Skeletal muscle tissue (tissue), 4 donors: ENCODE results near the gene PCGF2. TPM values are rescaled to one million over a fixed set of nuclear protein-coding genes. Genes with fewer than 3 reads are reported as not detected.

Source experiments
- H3K27ac ChIP-seq: one replicate; pipeline ENCODE4 v1.7.0; 2013; ENCODE audit warnings: mild to moderate bottlenecking, low read depth, low read length, inconsistent platforms
- H3K27me3 ChIP-seq, 3 donors: one replicate each; pipeline ENCODE4 v1.7.0; 2013; ENCODE audit warnings: low read length in 3 of 3; ENCODE audit not compliant: control insufficient read depth in 3 of 3, insufficient read depth in 3 of 3
- H3K36me3 ChIP-seq, 3 donors: one replicate each; pipeline ENCODE4 v1.7.0; 2013; ENCODE audit warnings: low read length in 3 of 3; ENCODE audit not compliant: control insufficient read depth in 3 of 3, insufficient read depth in 3 of 3
- H3K4me1 ChIP-seq, 3 donors: one replicate each; pipeline ENCODE4 v1.7.0; 2013; ENCODE audit warnings: low read length in 3 of 3, mild to moderate bottlenecking in 3 of 3; ENCODE audit not compliant: control insufficient read depth in 3 of 3, insufficient read depth in 3 of 3
- H3K4me3 ChIP-seq, 3 donors: one replicate each; pipeline ENCODE4 v1.7.0; 2013; ENCODE audit warnings: low read length in 3 of 3
- H3K9ac ChIP-seq, 3 donors: one replicate each; pipeline ENCODE4 v1.7.0; 2013; ENCODE audit warnings: low read length in 3 of 3, mild to moderate bottlenecking in 3 of 3, moderate library complexity in 2 of 3, low read depth in 1 of 3
- H3K9me3 ChIP-seq, 3 donors: one replicate each; pipeline ENCODE4 v1.7.0; 2013; ENCODE audit warnings: low read length in 3 of 3; ENCODE audit not compliant: control insufficient read depth in 3 of 3
- total RNA-seq: library from RNA; depleted of rRNA; stranded (reverse); fragments of >200 nt; gene quantifications from one replicate; pipeline ENCODE4 v1.2.3, GENCODE V29; 2014
- donor health status: Osteomylitis.

The PCGF2 gene
- total RNA-seq, 1 donor from 2014 or later = 3.1 TPM

DNA sequence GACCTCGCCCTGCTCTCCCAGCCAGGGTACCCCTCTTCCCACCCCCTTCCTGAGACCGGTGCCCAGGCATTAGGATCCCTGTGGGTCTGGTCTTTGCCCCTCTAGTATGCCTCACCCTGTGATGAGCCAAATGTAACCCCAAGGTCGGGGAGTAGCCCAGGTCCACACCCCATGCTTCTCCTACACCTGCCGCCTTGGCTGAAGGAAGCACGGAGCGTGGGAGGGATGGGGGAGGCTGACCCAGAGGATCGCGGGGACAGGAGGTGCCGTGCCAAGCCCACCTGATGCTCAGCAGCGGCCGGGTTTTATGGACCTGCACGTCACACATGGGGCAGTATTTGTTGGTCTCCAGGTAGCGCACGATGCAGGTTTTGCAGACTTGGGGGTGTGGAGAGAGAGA is 8.8 kb downstream of the PCGF2 start:
- Histone ChIP-seq H3K4me3 (no peak overlapping the region), H3K9ac (no peak overlapping the region), H3K4me1 (peaks cover 27 to 37% (median 31%) of the 10 kb centered on the region in 3 donors), H3K36me3 (peaks cover under 1 to 18% (median 16%) of the 10 kb centered on the region in 3 donors), H3K27ac (no peak overlapping the region), H3K27me3 (peaks cover 8 to 19% (median 9%) of the 10 kb centered on the region in 3 donors), H3K9me3 (no peaks in the 10 kb centered on the region)

DNA sequence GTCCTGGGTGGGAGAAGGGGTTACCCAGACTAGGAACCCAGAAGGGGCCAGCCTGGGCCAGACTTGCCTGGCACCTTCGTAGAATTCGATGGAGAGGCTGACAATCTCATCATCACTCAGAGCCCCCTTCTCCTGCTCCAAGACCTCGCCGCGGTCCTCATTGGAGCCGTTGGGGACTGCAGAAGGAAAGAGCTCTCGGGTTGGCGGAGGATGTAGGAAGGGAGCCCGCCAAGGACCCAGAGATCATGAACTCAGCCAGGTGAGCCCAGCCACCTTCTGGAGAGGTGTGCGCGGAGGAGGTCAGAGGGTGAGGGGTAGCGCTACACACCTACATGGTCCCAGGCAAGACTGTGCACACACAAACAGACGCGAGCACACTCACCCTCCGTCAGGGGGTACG is 9.4 kb downstream of the PCGF2 start:
- Histone ChIP-seq H3K27me3 (peaks cover 8 to 19% (median 9%) of the 10 kb centered on the region in 3 donors), H3K36me3 (peaks cover 6 to 23% (median 21%) of the 10 kb centered on the region in 3 donors), H3K4me1 (peaks cover 27 to 37% (median 31%) of the 10 kb centered on the region in 3 donors)

DNA sequence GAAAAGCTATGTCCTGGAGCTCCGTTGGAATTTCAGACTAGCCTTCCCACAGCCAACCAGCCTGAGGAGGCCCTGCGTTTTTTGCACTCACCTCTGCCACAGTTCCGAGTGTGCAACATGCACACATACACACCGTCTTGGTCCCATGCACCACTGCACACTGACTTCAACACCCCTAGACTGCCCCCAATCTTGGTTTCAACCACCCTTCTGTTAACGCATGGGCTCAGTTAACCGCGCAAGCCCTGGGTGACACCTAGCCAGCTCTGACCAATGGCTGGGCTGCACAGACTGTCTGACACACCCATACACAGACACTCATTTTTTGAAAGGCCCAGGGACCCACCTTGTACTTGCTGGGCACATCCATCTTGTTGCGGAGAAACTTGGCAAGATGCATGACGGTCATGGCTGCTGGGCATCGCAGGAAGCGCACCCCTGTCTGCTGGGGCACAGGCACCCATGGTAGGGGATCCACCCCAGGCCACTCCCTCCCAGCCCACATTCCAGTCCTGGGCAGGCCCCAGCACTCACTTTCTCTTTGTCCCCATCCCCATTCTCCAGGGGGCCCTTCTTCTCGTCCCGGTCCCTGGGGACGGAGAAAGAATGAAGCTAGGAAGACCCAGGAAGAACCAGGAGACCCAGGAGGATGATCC is 10.0 kb downstream of the PCGF2 start:
- Histone ChIP-seq H3K4me1 (peaks cover 27 to 33% (median 31%) of the 10 kb centered on the region in 3 donors), H3K36me3 (peaks cover 12 to 27% (median 26%) of the 10 kb centered on the region in 3 donors), H3K9me3 (no peaks in the 10 kb centered on the region)

More for the DNA sequence above, 9.4 kb downstream of the PCGF2 start:
- no peak overlapping the region for H3K4me3 ChIP-seq
- H3K27ac ChIP-seq = no peak overlapping the region
- H3K9me3 ChIP-seq = no peaks in the 10 kb centered on the region
- no peak overlapping the region for H3K9ac ChIP-seq

DNA sequence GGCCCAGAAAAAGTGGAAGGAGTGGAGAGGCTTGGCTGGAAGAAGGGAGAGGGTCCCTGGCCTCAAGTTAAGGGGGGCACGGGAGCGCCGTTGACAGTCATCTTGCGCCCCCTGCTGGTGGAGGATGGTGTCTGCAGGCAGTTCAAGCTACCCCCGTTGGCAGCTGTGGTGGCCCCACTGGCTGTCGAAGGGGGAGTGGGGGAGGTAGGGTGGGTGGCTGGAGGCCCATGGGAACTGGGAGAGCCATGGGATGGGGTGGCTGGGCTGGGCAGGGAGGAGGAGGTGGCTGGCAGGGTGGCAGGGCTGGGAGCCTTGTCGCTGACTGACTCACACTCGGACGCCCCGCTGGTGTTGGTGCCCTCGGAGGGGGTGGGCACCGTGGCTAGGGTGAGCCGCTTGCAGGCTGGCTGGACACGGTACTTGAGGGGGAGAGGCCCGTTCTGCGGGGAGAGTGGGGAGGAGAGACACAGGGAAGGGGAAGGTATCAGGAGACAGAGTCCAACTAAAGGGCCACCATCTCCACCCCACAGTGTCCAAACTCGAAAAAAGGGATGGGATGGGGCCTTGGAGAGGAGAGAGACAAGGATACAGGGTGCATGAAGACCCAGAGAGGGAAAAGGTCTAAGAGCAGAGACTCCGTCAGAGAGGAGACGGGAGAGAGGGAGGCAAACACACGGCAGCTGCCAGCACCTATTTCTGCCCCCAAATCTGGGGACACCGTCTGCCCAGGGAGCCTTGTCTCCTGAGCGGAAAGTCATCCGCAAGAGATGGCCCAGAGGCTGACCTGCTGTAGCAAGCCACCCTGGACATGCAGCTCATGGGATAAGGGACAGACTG is 12.8 kb downstream of the PCGF2 start:
- H3K27ac ChIP-seq = no peak overlapping the region
- no peaks in the 10 kb centered on the region for H3K9me3 ChIP-seq
- H3K36me3 ChIP-seq = peaks cover 13 to 34% (median 33%) of the 10 kb centered on the region in 3 donors
- peak overlapping the region in 1 of 3 donors; percentile 6 for H3K4me3 ChIP-seq
- H3K9ac ChIP-seq = peak overlapping the region in 1 of 3 donors; percentile 54
- peaks cover 24 to 35% (median 35%) of the 10 kb centered on the region in 3 donors for H3K4me1 ChIP-seq
- peaks cover 8 to 19% (median 9%) of the 10 kb centered on the region in 3 donors for H3K27me3 ChIP-seq

More for the DNA sequence above, 10.0 kb downstream of the PCGF2 start:
- no peak overlapping the region for H3K4me3 ChIP-seq
- H3K27me3 ChIP-seq = peaks cover 8 to 19% (median 9%) of the 10 kb centered on the region in 3 donors
- no peak overlapping the region for H3K9ac ChIP-seq
- no peak overlapping the region for H3K27ac ChIP-seq

DNA sequence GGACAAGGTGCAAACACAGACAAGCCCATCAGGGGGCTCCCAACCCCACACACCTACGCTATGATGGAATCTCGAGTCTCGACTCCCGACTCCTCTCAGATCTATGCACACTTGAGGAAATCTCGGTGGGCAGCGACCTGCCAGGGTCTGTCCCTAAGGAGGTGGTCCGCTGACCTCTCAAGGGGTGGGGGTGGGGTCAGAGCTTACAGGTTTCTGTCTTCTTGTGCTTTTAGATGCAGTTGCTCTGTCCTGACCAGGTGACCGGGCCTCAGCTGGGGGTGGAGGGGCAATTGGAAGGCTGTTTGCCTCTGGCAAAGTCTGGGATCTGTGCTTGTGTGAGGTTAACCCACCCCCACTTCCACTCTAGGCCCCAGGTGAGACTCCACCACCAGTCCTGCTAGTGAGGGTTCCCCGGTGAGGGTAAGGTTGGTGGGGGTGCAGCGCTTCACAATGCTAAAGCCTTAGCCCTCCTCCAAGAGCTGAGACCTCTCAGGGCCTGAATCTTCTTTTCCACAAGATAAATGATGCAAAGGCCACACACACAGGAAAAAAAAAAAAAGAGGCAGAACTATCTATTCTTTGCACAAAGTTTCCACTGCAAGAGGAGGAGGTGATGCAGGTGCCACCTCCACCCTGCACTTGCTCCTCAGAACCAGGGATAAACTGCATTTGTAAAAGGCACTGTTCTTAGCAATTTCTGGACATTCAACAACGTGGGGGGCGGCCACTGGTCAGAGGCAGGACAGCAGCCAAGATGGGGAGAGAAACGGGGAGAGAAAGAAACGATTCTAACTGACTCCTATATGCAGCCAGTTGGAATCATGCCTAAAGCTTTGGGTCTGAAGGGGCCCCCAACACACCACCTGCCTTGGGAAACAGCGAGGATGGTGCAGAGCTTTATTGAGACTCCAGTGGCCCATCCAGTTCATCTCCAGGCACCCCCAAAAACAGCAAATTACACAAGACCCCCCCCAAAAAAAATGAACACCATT is 13.9 kb downstream of the PCGF2 start:
- Histone ChIP-seq H3K9ac (peak overlapping the region in 1 of 3 donors; percentile 8), H3K27me3 (peaks cover under 1 to 12% (median 7%) of the 10 kb centered on the region in 3 donors), H3K9me3 (no peaks in the 10 kb centered on the region), H3K4me3 (no peak overlapping the region), H3K4me1 (peaks cover 24 to 41% (median 35%) of the 10 kb centered on the region in 3 donors), H3K36me3 (peaks cover 13 to 30% (median 29%) of the 10 kb centered on the region in 3 donors), H3K27ac (no peak overlapping the region)

DNA sequence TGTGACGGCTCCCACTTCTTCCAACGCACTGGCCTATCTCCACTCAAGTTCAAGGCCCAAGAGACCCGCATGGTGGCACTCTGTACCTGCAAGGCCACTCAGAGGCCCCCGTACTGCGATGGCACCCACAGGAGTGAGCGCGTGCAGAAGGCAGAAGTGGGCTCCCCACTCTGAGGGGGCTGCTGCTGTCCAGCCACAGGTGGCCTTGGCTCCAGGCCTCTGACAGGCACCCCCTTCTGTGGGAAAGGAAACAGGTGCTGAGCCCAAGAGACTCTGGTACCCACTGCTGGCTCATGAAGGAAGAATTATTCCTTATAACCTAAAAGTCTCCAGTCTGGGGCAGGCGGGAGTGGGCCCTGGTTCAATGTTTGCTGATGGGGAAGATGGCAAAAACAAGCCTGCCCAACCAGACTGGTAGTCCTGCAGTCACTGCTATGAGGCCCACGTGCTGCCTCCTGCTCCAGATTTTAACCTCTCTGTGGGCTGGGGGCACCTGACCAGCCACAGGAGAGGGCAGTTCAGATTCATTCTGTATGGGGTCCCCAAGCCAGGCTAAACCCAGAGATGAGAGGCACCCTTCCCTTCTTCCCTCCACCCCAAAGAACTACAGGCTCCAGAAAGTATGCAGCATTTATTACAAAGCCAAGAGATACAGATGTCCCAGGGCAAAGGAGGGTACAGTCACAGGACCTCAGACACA is 14.7 kb downstream of the PCGF2 start:
- Histone ChIP-seq H3K27ac (no peak overlapping the region), H3K4me1 (peaks cover 24 to 50% (median 35%) of the 10 kb centered on the region in 3 donors), H3K9me3 (no peaks in the 10 kb centered on the region), H3K27me3 (peaks cover 0 to 5% (median 0%) of the 10 kb centered on the region in 3 donors), H3K36me3 (peaks cover 13 to 26% (median 25%) of the 10 kb centered on the region in 3 donors), H3K4me3 (no peak overlapping the region), H3K9ac (no peak overlapping the region)

DNA sequence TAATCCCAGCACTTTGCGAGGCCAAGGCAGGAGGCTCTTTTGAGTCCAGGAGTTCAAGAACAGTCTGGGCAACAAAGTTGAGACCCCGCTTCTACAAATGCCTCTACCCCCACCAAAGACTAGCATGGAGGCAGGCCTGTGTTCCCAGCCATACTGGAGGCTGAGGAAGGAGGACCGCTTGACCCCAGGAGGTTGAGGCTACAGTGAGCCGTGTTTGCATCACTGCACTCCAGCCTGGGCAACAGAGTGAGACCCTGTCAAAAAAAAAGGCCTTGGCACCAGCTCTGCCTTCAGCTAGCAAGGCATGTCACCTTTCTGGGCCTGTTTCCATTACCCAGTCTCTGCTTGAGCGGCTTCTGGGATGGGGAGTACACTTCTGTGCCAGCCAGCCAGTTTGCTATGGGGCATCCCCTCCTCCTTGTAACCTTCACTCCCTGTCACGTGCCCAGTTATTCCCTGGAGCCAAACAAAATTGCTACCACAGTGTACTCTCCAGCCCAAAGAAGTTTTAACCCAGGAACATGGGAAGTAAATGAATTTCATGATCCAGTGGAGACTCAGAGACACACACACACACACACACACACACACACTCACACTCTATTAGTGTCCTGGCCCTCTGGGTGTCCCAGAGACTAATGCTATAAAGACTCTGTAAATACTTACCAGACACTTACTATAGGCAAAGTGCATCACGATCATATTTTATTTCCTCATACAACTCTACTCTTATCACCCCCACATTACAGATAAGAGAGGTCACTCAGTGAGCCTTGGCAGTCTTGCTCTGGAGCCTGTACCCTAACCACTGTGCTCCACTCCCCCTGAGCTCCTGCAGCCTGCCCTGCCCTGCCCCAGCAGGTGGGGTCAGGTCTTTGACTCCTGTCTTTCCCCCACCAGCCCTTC is 15.5 kb downstream of the PCGF2 start:
- H3K27ac ChIP-seq = no peak overlapping the region
- peaks cover 24 to 51% (median 35%) of the 10 kb centered on the region in 3 donors for H3K4me1 ChIP-seq
- H3K4me3 ChIP-seq = no peak overlapping the region
- H3K9me3 ChIP-seq = no peaks in the 10 kb centered on the region
- peak overlapping the region in 1 of 3 donors; percentile 8 for H3K9ac ChIP-seq
- H3K36me3 ChIP-seq = peaks cover 13 to 22% (median 21%) of the 10 kb centered on the region in 3 donors
- no peaks in the 10 kb centered on the region for H3K27me3 ChIP-seq

DNA sequence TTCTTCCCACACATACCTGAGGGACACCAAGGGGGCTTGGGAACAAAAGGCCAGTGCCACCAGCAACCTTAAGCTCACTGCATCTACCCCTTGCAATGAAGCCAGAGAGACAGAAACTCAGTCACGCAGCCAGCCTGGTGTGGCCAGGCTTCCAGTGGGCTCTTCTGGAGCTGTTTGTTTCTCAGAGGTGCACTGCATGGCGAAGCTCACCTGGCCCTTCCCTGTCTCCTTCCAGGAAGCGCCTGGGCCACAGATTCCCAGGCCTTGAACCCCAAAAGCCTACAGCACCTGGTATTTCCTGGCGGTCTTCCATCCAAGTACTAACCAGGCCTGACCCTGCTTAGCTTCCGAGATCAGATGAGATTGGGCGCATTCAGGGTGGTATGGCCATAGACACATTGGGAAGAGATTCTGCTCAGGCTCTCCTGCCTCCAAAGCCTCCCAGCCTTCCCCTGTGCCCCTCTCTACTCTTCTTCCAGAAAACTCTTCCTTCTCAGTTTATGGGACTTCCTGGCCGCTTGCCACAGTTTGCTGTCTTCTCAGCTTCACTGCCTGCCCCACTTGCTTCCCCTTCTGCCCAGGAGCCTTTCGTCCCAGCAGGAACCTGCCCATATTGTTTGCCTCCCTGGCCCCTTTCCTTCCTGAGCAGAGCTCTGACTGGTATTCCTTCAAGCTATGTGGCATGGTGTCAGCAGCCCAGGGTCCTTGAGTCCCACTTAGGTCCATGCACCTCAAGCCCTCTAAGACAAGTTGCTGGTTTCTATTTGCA is 16.4 kb downstream of the PCGF2 start:
- H3K9ac ChIP-seq = peak overlapping the region in 1 of 3 donors; percentile 88
- H3K4me3 ChIP-seq = peak overlapping the region; percentile 84 to 93 (median 89)
- H3K4me1 ChIP-seq = peaks cover 24 to 51% (median 35%) of the 10 kb centered on the region in 3 donors
- no peaks in the 10 kb centered on the region for H3K27me3 ChIP-seq
- H3K9me3 ChIP-seq = no peaks in the 10 kb centered on the region
- peaks cover 13 to 21% (median 20%) of the 10 kb centered on the region in 3 donors for H3K36me3 ChIP-seq
- H3K27ac ChIP-seq = peak overlapping the region; percentile 68
